RWPE1 (cell line): ENCODE measurements around the gene GRIK2.
"Not testable (repeated sequence)": the region's sequence is repeated elsewhere in the genome, so short reads cannot be mapped to it uniquely, and the experiment has no call there.

Experiments
- CTCF ChIA-PET: fragments of 350-600 bp; sonication (Branson Sonifier 250); formaldehyde crosslinking; extraction: SDS; loops from one replicate; lab custom pipeline; 2021; lab: Yijun Ruan, JAX
- POLR2A ChIA-PET: fragments of 400-600 bp; formaldehyde crosslinking; extraction: SDS; loops from one replicate; lab custom pipeline; 2020; ENCODE audit warnings: antibody characterized with exemption; ENCODE audit not compliant: low non-redundant PET; lab: Yijun Ruan, JAX
- DNase-seq: peaks from one replicate; pipeline ENCODE4 v3.0.0; 2012; ENCODE audit warnings: low spot score
- H3K27ac ChIP-seq: fragments of 450-650 bp; 2 replicates; pipeline ENCODE4 v1.5.1; 2017
- CTCF ChIP-seq: fragments of 450-650 bp; conservative IDR thresholded peaks from 2 replicates; pipeline ENCODE4 v1.5.1; 2017; ENCODE audit warnings: low read depth, mild to moderate bottlenecking

GRIK2 gene

GRCh38 chr6:101393251-101393828 lies at the start of gene GRIK2:
GRIK2 (plus strand) TSS chr6:101393708.
- TF ChIP-seq CTCF = peak; percentile 27; the same call in 1 of the 2 replicates
- peak; percentile 34 for DNase-seq
- no peak within 1 kb of the TSS for H3K27ac ChIP-seq
- CTCF ChIA-PET = interaction anchor here (0.6 to 0.7 kb wide), 2 partner anchors 91 to 195 kb away, joined by 3 read pairs; no protein-coding TSS in a partner anchor
- POLR2A ChIA-PET = no interaction called here

- TF ChIP-seq CTCF = no peak
- ChIA-PET CTCF (no interaction called here), POLR2A (no interaction called here)
- DNase-seq = no peak
- no peak overlapping the region for H3K27ac ChIP-seq
Measured at GRCh38 chr6:101344885-101345284, 48.6 kb upstream of the GRIK2 start.

- no peak overlapping the region for H3K27ac ChIP-seq
- ChIA-PET POLR2A (no interaction called here), CTCF (no interaction called here)
- no peak for DNase-seq
- TF ChIP-seq CTCF = no peak
Measured at GRCh38 chr6:101348816-101349215, 44.7 kb upstream of the GRIK2 start.

- POLR2A ChIA-PET, DNase-seq, H3K27ac ChIP-seq, CTCF ChIA-PET: not testable (repeated sequence)
Measured at GRCh38 chr6:101350631-101351030, 42.9 kb upstream of the GRIK2 start.

GRCh38 chr6:101351173-101351572 lies 42.3 kb upstream of the GRIK2 start:
- ChIA-PET POLR2A (no interaction called here), CTCF (no interaction called here)
- DNase-seq = no peak
- no peak overlapping the region for H3K27ac ChIP-seq
- TF ChIP-seq CTCF = no peak

GRCh38 chr6:101352316-101352715 lies 41.2 kb upstream of the GRIK2 start:
- no peak for TF ChIP-seq CTCF
- H3K27ac ChIP-seq = no peak overlapping the region
- DNase-seq = no peak
- CTCF ChIA-PET = no interaction called here
- POLR2A ChIA-PET = no interaction called here

GRCh38 chr6:101365181-101365580 lies 28.3 kb upstream of the GRIK2 start:
- ChIA-PET POLR2A (no interaction called here), CTCF (no interaction called here)
- TF ChIP-seq CTCF = no peak
- H3K27ac ChIP-seq = no peak overlapping the region
- no peak for DNase-seq
